DOHH2 (cell line): ENCODE measurements around the gene RINL.

Experiments used
- H3F3A ChIP-seq: fragments of 200-600 bp; sonication (generic), shearing (Covaris generic); 2 replicates; pipeline ENCODE4 v1.6.0; 2016; ENCODE audit warnings: antibody characterized with exemption, mild to moderate bottlenecking; ENCODE audit not compliant: control insufficient read depth, insufficient read depth
- H3K27ac ChIP-seq: fragments of 200-600 bp; sonication (generic); 2 replicates; pipeline ENCODE4 v1.5.1; 2014; ENCODE audit warnings: low read depth, mild to moderate bottlenecking, low read length, moderate library complexity
- H3K27me3 ChIP-seq: fragments of 200-600 bp; sonication (generic); 2 replicates; pipeline ENCODE4 v1.6.1; 2014; ENCODE audit warnings: mild to moderate bottlenecking, low read length, mixed read lengths; ENCODE audit not compliant: control insufficient read depth
- H3K36me3 ChIP-seq: fragments of 200-600 bp; sonication (generic); 2 replicates; pipeline ENCODE4 v1.6.1; 2014; ENCODE audit warnings: mild to moderate bottlenecking, low read length, moderate library complexity, mixed read lengths; ENCODE audit not compliant: control insufficient read depth
- H3K4me1 ChIP-seq: fragments of 200-600 bp; sonication (generic); 2 replicates; pipeline ENCODE4 v1.6.1; 2014; ENCODE audit warnings: mild to moderate bottlenecking, low read length, mixed read lengths; ENCODE audit not compliant: control insufficient read depth
- H3K4me2 ChIP-seq: fragments of 200-600 bp; sonication (generic); 2 replicates; pipeline ENCODE4 v1.6.0; 2014; ENCODE audit warnings: mild to moderate bottlenecking, low read length, moderate library complexity
- H3K4me3 ChIP-seq: fragments of 200-600 bp; sonication (generic); 2 replicates; pipeline ENCODE4 v1.5.1; 2014; ENCODE audit warnings: mild to moderate bottlenecking, low read length, mixed read lengths
- H3K79me2 ChIP-seq: fragments of 200-600 bp; sonication (generic); 2 replicates; pipeline ENCODE4 v1.6.1; 2014; ENCODE audit warnings: mild to moderate bottlenecking, low read length, mixed read lengths; ENCODE audit not compliant: control insufficient read depth
- H3K9me2 ChIP-seq: fragments of 200-600 bp; sonication (generic); replicated peaks from 2 replicates; pipeline ENCODE4 v1.6.1; 2014; ENCODE audit warnings: mild to moderate bottlenecking, low read length, mixed read lengths; ENCODE audit not compliant: control insufficient read depth
- H3K9me3 ChIP-seq: fragments of 200-600 bp; sonication (generic); 2 replicates; pipeline ENCODE4 v1.6.1; 2014; ENCODE audit warnings: antibody characterized with exemption, low read length, mixed read lengths; ENCODE audit not compliant: control insufficient read depth, insufficient read depth
- H4K20me1 ChIP-seq: fragments of 200-600 bp; sonication (generic); 2 replicates; pipeline ENCODE4 v1.6.0; 2014; ENCODE audit warnings: low read depth, mild to moderate bottlenecking, antibody characterized with exemption, low read length, moderate library complexity; ENCODE audit not compliant: control insufficient read depth, insufficient read depth
- CTCF ChIP-seq: fragments of 200-600 bp; sonication (generic); IDR thresholded peaks from one replicate; pipeline ENCODE4 v1.5.1; 2014; ENCODE audit warnings: antibody characterized with exemption, mild to moderate bottlenecking, low read depth, low read length; ENCODE audit not compliant: poor library complexity, severe bottlenecking
- EZH2phosphoT487 ChIP-seq: fragments of 200-600 bp; sonication (generic); IDR thresholded peaks from 2 replicates; pipeline ENCODE4 v1.6.1; 2017; ENCODE audit warnings: borderline replicate concordance, mild to moderate bottlenecking, antibody characterized with exemption, low read length, moderate library complexity, mixed read lengths

RINL gene

GRCh38 chr19:38868551-38868950 is 9.5 kb downstream of the RINL start:
- peaks cover 49% of the 10 kb centered on the region for H3F3A ChIP-seq

GRCh38 chr19:38867171-38867780 is 10.8 kb downstream of the RINL start:
- Histone ChIP-seq H4K20me1 (no peaks in the 10 kb centered on the region), H3F3A (peaks cover 54% of the 10 kb centered on the region), H3K36me3 (peaks cover 30% of the 10 kb centered on the region), H3K79me2 (peaks cover 24% of the 10 kb centered on the region), H3K4me2 (peak overlapping the region; percentile 86), H3K27ac (peak overlapping the region; percentile 98), H3K27me3 (no peaks in the 10 kb centered on the region), H3K4me3 (peak overlapping the region; percentile 20; the same call in 1 of the 2 replicates), H3K9me2 (no peaks in the 10 kb centered on the region), H3K9me3 (no peaks in the 10 kb centered on the region), H3K4me1 (peaks cover 80% of the 10 kb centered on the region)
- TF ChIP-seq CTCF (no peak), EZH2phosphoT487 (no peak)

More at GRCh38 chr19:38868551-38868950, 9.5 kb downstream of the RINL start:
- no peaks in the 10 kb centered on the region for H4K20me1 ChIP-seq
- peaks cover 72% of the 10 kb centered on the region for H3K4me1 ChIP-seq
- H3K79me2 ChIP-seq, result peaks cover 24% of the 10 kb centered on the region
- peak overlapping the region; percentile 78 for H3K27ac ChIP-seq
- H3K9me3 ChIP-seq, result no peaks in the 10 kb centered on the region
- H3K9me2 ChIP-seq, result no peaks in the 10 kb centered on the region
- peak overlapping the region; percentile 100 for H3K4me2 ChIP-seq
- no peak for TF ChIP-seq CTCF
- no peak for TF ChIP-seq EZH2phosphoT487
- peaks cover 30% of the 10 kb centered on the region for H3K36me3 ChIP-seq
- peak overlapping the region; percentile 97 for H3K4me3 ChIP-seq
- no peaks in the 10 kb centered on the region for H3K27me3 ChIP-seq

- Histone ChIP-seq H3K9me3 (no peaks in the 10 kb centered on the region), H3K36me3 (peaks cover 3% of the 10 kb centered on the region), H3K4me3 (no peak overlapping the region), H3K9me2 (no peaks in the 10 kb centered on the region), H3K4me2 (no peak overlapping the region), H3K4me1 (peaks cover 81% of the 10 kb centered on the region), H4K20me1 (no peaks in the 10 kb centered on the region), H3K79me2 (peaks cover 5% of the 10 kb centered on the region), H3K27me3 (no peaks in the 10 kb centered on the region), H3F3A (peaks cover 53% of the 10 kb centered on the region), H3K27ac (peak overlapping the region; percentile 7; the same call in 1 of the 2 replicates)
- TF ChIP-seq CTCF (no peak), EZH2phosphoT487 (no peak)
These were observed 15.6 kb downstream of the RINL start for GRCh38 chr19:38862321-38863059.
